IMR-90 (cell line): ENCODE results near the gene CRYGS.

Source experiments
- FOS ChIP-seq: fragments of 150-350 bp; IDR thresholded peaks from 2 replicates; pipeline ENCODE4 v1.6.1; 2016; ENCODE audit warnings: low read depth, low read length
- MAFK ChIP-seq: IDR thresholded peaks from 2 replicates; pipeline ENCODE4 v1.6.1; 2012; ENCODE audit warnings: low read depth, low read length, improper control_type of control experiment
- RAD21 ChIP-seq: IDR thresholded peaks from 2 replicates; pipeline ENCODE4 v1.6.1; 2012; ENCODE audit warnings: low read length, improper control_type of control experiment
- RFX5 ChIP-seq: IDR thresholded peaks from 2 replicates; pipeline ENCODE4 v1.8.0; 2012; ENCODE audit warnings: low read depth, mild to moderate bottlenecking, low read length, moderate library complexity
- SMC3 ChIP-seq: fragments of 150-350 bp; IDR thresholded peaks from 2 replicates; pipeline ENCODE4 v1.6.1; 2016; ENCODE audit warnings: low read depth, mild to moderate bottlenecking, antibody characterized with exemption, low read length, moderate library complexity
- TF ChIP-seq, protein P1 (sequence below): conservative IDR thresholded peaks from 2 replicates; pipeline ENCODE4 v1.5.1; 2012; ENCODE audit warnings: mild to moderate bottlenecking, low read depth, low read length, improper control_type of control experiment

DNA sequence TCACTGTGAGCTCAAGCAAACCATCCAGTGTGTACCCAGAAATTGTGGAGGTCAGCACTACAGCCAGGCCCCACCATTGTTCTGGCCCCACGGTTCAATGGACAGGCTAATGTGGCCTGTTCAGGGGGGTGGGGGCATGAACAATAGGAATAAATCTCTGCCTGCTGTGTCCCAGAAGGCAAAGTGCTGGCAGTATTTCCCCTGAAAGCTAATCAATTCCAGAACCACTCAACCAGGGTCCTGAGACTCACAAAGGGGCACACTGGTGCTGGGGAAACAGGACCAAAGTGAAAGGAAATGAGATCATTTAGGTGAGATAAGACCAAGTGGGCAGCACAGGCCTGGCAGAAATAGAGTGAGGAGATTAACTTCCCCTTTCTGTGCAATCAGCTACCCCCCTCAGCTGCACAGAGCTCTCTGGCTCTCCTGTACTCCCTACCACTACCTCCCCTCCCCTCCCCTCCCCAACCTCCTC lies 11.5 kb downstream of the CRYGS start:
- TF ChIP-seq, protein P1, sequence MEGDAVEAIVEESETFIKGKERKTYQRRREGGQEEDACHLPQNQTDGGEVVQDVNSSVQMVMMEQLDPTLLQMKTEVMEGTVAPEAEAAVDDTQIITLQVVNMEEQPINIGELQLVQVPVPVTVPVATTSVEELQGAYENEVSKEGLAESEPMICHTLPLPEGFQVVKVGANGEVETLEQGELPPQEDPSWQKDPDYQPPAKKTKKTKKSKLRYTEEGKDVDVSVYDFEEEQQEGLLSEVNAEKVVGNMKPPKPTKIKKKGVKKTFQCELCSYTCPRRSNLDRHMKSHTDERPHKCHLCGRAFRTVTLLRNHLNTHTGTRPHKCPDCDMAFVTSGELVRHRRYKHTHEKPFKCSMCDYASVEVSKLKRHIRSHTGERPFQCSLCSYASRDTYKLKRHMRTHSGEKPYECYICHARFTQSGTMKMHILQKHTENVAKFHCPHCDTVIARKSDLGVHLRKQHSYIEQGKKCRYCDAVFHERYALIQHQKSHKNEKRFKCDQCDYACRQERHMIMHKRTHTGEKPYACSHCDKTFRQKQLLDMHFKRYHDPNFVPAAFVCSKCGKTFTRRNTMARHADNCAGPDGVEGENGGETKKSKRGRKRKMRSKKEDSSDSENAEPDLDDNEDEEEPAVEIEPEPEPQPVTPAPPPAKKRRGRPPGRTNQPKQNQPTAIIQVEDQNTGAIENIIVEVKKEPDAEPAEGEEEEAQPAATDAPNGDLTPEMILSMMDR: no peak
- TF ChIP-seq SMC3: no peak
- TF ChIP-seq RFX5: no peak
- TF ChIP-seq MAFK: no peak
- TF ChIP-seq RAD21: no peak
- no peak for TF ChIP-seq FOS
